Measurements from ENCODE around the gene IL7R. TPM values are rescaled to one million over a fixed set of nuclear protein-coding genes. Genes with fewer than 3 reads are reported as not detected.

The IL7R gene
- total RNA-seq, 6 experiments from 2014 or later, result 0.75 to 7.4 (median 2.2) TPM

Small RNAs within 50 kb of the gene (small RNA-seq; reads per million reads assigned to genes)
- gene AC112204.1, result 0 reads per million in 2 experiments

Other genes starting within 250 kb of the IL7R start
- gene SPEF2, start 239.0 kb upstream of the IL7R start, total RNA-seq, result 1 to 10 TPM in 4 of 6 experiments, under 1 TPM in 2; 0.74 to 3.3 (median 2.0) TPM
- gene CAPSL, start 81.7 kb downstream of the IL7R start, total RNA-seq, result not detected
- 10 to 100 TPM; 14.7 to 62.1 (median 30.3) TPM for gene UGT3A1, start 134.5 kb downstream of the IL7R start, total RNA-seq
- 1 to 10 TPM in 1 of 6 experiments, under 1 TPM in 1, not detected in 4; 0.43 to 1.0 TPM for gene UGT3A2, start 210.0 kb downstream of the IL7R start, total RNA-seq

All from right lobe of liver (tissue), 5 donors.